Tibial nerve (tissue), 4 donors: Measurements from ENCODE around the gene CFAP46. TPM values are rescaled to one million over a fixed set of nuclear protein-coding genes. Genes with fewer than 3 reads are reported as not detected.
"Not testable (repeated sequence)": the region's sequence is repeated elsewhere in the genome, so short reads cannot be mapped to it uniquely, and the experiment has no call there.

Experiments
- DNase-seq, 2 donors: peaks; one replicate each; pipeline ENCODE4 v3.0.0-alpha.2; 2019; ENCODE audit warnings: low spot score in 2 of 2
- H3K27ac ChIP-seq, 4 donors: fragments of 200-600 bp; sonication (generic) in 3 of 4; one replicate each; pipeline ENCODE4 v1.5.1; 2017 to 2019; ENCODE audit warnings: mild to moderate bottlenecking in 1 of 4
- H3K27me3 ChIP-seq, 2 donors: fragments of 200-600 bp; sonication (generic) in 1 of 2; one replicate each; pipeline versions ENCODE4 v1.5.1 to v1.6.0; 2017 to 2019
- H3K36me3 ChIP-seq, 3 donors: fragments of 200-600 bp; sonication (generic); one replicate each; pipeline ENCODE4 v1.5.1; 2018 to 2019
- H3K4me1 ChIP-seq, 4 donors: fragments of 200-600 bp; sonication (generic) in 3 of 4; one replicate each; pipeline ENCODE4 v1.5.1; 2017 to 2019
- H3K4me3 ChIP-seq, 4 donors: fragments of 200-600 bp; sonication (generic) in 3 of 4; one replicate each; pipeline ENCODE4 v1.5.1; 2017 to 2019; ENCODE audit warnings: mild to moderate bottlenecking in 1 of 4, moderate library complexity in 1 of 4
- H3K9me3 ChIP-seq, 4 donors: fragments of 200-600 bp; sonication (generic) in 3 of 4; one replicate each; pipeline ENCODE4 v1.5.1; 2017 to 2019
- CTCF ChIP-seq, 5 experiments: fragments of 200-600 bp in 3 of 5; fragments of 450-650 bp in 2 of 5; sonication (generic) in 3 of 5; IDR thresholded peaks; one replicate each; pipeline ENCODE4 v1.5.1; 2016 to 2019; ENCODE audit warnings: antibody characterized with exemption in 5 of 5, mild to moderate bottlenecking in 3 of 5, moderate library complexity in 2 of 5
- EP300 ChIP-seq, 2 donors: sonication (generic); formaldehyde crosslinking; IDR thresholded peaks; one replicate each; pipeline ENCODE4 v1.6.1; 2017; ENCODE audit warnings: antibody characterized with exemption in 2 of 2, mild to moderate bottlenecking in 1 of 2
- POLR2A ChIP-seq, 2 donors: fragments of 450-650 bp; IDR thresholded peaks; one replicate each; pipeline ENCODE4 v1.6.1; 2017; ENCODE audit warnings: antibody characterized with exemption in 2 of 2, mild to moderate bottlenecking in 2 of 2, moderate library complexity in 2 of 2
- WGBS, 2 donors: methylation state at CpG; one replicate each; pipeline ENCODE4 v1.1.5; 2018; 5-methylcytosine and 5-hydroxymethylcytosine counted together
- total RNA-seq, 4 donors: library from RNA; depleted of rRNA; stranded (reverse); fragments of >200 nt; gene quantifications; one replicate each; pipeline ENCODE4 v1.1.0, GENCODE V29; 2016

The CFAP46 gene
- total RNA-seq, 4 donors from 2014 or later = 0.90 to 1.4 TPM; not detected in 2

GRCh38 chr10:132844069-132844809, 98.1 kb downstream of the CFAP46 start:
- Histone ChIP-seq H3K4me1 (peaks cover 0 to 11% (median 0%) of the 10 kb centered on the region in 4 donors), H3K36me3 (no peaks in the 10 kb centered on the region), H3K27me3 (peaks cover 0 to 13% of the 10 kb centered on the region in 2 donors), H3K27ac (no peak overlapping the region), H3K9me3 (peaks cover 0 to 24% (median 6%) of the 10 kb centered on the region in 4 donors), H3K4me3 (no peak overlapping the region)
- no peak for DNase-seq
- WGBS, 2 donors = 82 to 85% methylated on average over 18 to 19 of the region's 20 CpGs
- no peak for TF ChIP-seq EP300 (IDR thresholded peaks at IDR 0.05)
- TF ChIP-seq POLR2A (IDR thresholded peaks at IDR 0.05) = no peak
- TF ChIP-seq CTCF (IDR thresholded peaks at IDR 0.05) = no peak

GRCh38 chr10:132843276-132843675, 99.1 kb downstream of the CFAP46 start:
- not testable (repeated sequence) for DNase-seq, H3K36me3 ChIP-seq, H3K4me3 ChIP-seq, H3K4me1 ChIP-seq, H3K27ac ChIP-seq
- Histone ChIP-seq H3K9me3 (peaks cover 0 to 24% (median 6%) of the 10 kb centered on the region in 4 donors), H3K27me3 (peaks cover 0 to 15% of the 10 kb centered on the region in 2 donors)
- WGBS, 2 donors = 95 to 98% methylated on average over 7 to 9 of the region's 10 CpGs

GRCh38 chr10:132842397-132842796, 100.0 kb downstream of the CFAP46 start:
- H3K4me1 ChIP-seq = peaks cover 0 to under 1% (median 0%) of the 10 kb centered on the region in 4 donors
- peaks cover 0 to 14% of the 10 kb centered on the region in 2 donors for H3K27me3 ChIP-seq
- H3K4me3 ChIP-seq = no peak overlapping the region
- H3K9me3 ChIP-seq = peaks cover 0 to 24% (median 6%) of the 10 kb centered on the region in 4 donors
- H3K36me3 ChIP-seq = no peaks in the 10 kb centered on the region
- no peak overlapping the region for H3K27ac ChIP-seq
- TF ChIP-seq CTCF (IDR thresholded peaks at IDR 0.05) (no peak), POLR2A (IDR thresholded peaks at IDR 0.05) (no peak), EP300 (IDR thresholded peaks at IDR 0.05) (no peak)
- no peak for DNase-seq
- 99 to 100% methylated on average over 3 of the region's 3 CpGs for WGBS, 2 donors

- peaks cover 0 to 3% (median under 1%) of the 10 kb centered on the region in 4 donors for H3K4me1 ChIP-seq
- peaks cover 0 to 24% (median 6%) of the 10 kb centered on the region in 4 donors for H3K9me3 ChIP-seq
- no peak for DNase-seq
- no peaks in the 10 kb centered on the region for H3K36me3 ChIP-seq
- WGBS, 2 donors = 100% methylated on average over 3 of the region's 3 CpGs; no CpG with 5 or more reads in 1 of the 2 donors
- no peak overlapping the region for H3K4me3 ChIP-seq
- TF ChIP-seq CTCF (IDR thresholded peaks at IDR 0.05) (no peak), POLR2A (IDR thresholded peaks at IDR 0.05) (no peak), EP300 (IDR thresholded peaks at IDR 0.05) (no peak)
- peaks cover 0 to 17% of the 10 kb centered on the region in 2 donors for H3K27me3 ChIP-seq
- H3K27ac ChIP-seq = no peak overlapping the region
Measured at GRCh38 chr10:132841615-132841975, 100.8 kb downstream of the CFAP46 start.

- DNase-seq = no peak
- Histone ChIP-seq H3K27ac (no peak overlapping the region), H3K4me3 (no peak overlapping the region), H3K9me3 (peaks cover 0 to 24% (median 6%) of the 10 kb centered on the region in 4 donors), H3K36me3 (no peaks in the 10 kb centered on the region), H3K27me3 (peaks cover 0 to 21% of the 10 kb centered on the region in 2 donors), H3K4me1 (peaks cover 0 to 6% (median 4%) of the 10 kb centered on the region in 4 donors)
- WGBS, 2 donors = 89 to 90% methylated on average over 21 to 23 of the region's 24 CpGs
- TF ChIP-seq EP300 (IDR thresholded peaks at IDR 0.05) = no peak
- no peak for TF ChIP-seq POLR2A (IDR thresholded peaks at IDR 0.05)
- TF ChIP-seq CTCF (IDR thresholded peaks at IDR 0.05) = no peak
Measured at GRCh38 chr10:132840698-132841614, 101.4 kb downstream of the CFAP46 start.
